WTC11 (cell line): Measurements from ENCODE around the gene TCEAL2. TPM values are rescaled to one million over a fixed set of nuclear protein-coding genes. Genes with fewer than 3 reads are reported as not detected.

Experiments
- ATAC-seq: fragments of 200-7000 bp; cut with Tn5 transposase; 2 replicates; pipeline ENCODE4 v1.10.0; 2021; ENCODE audit warnings: mild to moderate bottlenecking, moderate library complexity
- CTCF ChIA-PET: fragments of 300-600 bp; sonication (Branson Sonifier 250); formaldehyde crosslinking; loops from one replicate; lab custom pipeline; 2021; ENCODE audit warnings: antibody characterized with exemption; lab: Charles Lee
- POLR2A ChIA-PET: fragments of 350-600 bp; sonication (Branson Sonifier 250); formaldehyde crosslinking; loops from one replicate; lab custom pipeline; 2021; ENCODE audit warnings: antibody characterized with exemption; lab: Charles Lee
- DNase-seq: peaks from one replicate; pipeline ENCODE4 v3.0.0; 2021; ENCODE audit warnings: low spot score
- H3K27ac Mint-ChIP-seq: 2 replicates; pipeline ENCODE4 v1.8.0; 2021; ENCODE audit warnings: mixed read lengths
- H3K27me3 Mint-ChIP-seq: 2 replicates; pipeline ENCODE4 v1.8.0; 2021; ENCODE audit warnings: low read depth, mild to moderate bottlenecking, moderate library complexity, mixed read lengths
- H3K36me3 Mint-ChIP-seq: 2 replicates; pipeline ENCODE4 v1.8.0; 2021; ENCODE audit warnings: mixed read lengths
- H3K4me1 Mint-ChIP-seq: 2 replicates; pipeline ENCODE4 v1.8.0; 2022; ENCODE audit warnings: mixed read lengths
- H3K4me3 Mint-ChIP-seq: 2 replicates; pipeline ENCODE4 v1.8.0; 2021; ENCODE audit warnings: mild to moderate bottlenecking, moderate library complexity, mixed read lengths
- H3K9me3 Mint-ChIP-seq: 2 replicates; pipeline ENCODE4 v1.8.0; 2021; ENCODE audit warnings: mixed read lengths
- ATF2 ChIP-seq: sonication (generic); formaldehyde crosslinking; IDR thresholded peaks from 2 replicates; pipeline ENCODE4 v1.8.1; 2022; ENCODE audit warnings: low read depth, missing genetic modification reagents, borderline replicate concordance
- E2F1 ChIP-seq: sonication (generic); formaldehyde crosslinking; IDR thresholded peaks from 2 replicates; pipeline ENCODE4 v1.8.0; 2022; ENCODE audit warnings: mild to moderate bottlenecking, missing genetic modification reagents
- FOXJ3 ChIP-seq: sonication (generic); formaldehyde crosslinking; IDR thresholded peaks from 2 replicates; pipeline ENCODE4 v1.9.0; 2021; ENCODE audit warnings: missing genetic modification reagents, mild to moderate bottlenecking, borderline replicate concordance
- FOXK1 ChIP-seq: sonication (generic); formaldehyde crosslinking; IDR thresholded peaks from 2 replicates; pipeline ENCODE4 v1.8.0; 2022; ENCODE audit warnings: mild to moderate bottlenecking, moderate library complexity, missing genetic modification reagents
- FOXP1 ChIP-seq: sonication (generic); formaldehyde crosslinking; IDR thresholded peaks from 2 replicates; pipeline ENCODE4 v1.8.0; 2022; ENCODE audit warnings: missing genetic modification reagents, mild to moderate bottlenecking, moderate library complexity, borderline replicate concordance
- IRF1 ChIP-seq: sonication (generic); formaldehyde crosslinking; IDR thresholded peaks from 2 replicates; pipeline ENCODE4 v1.8.0; 2023; ENCODE audit warnings: missing genetic modification reagents
- JUN ChIP-seq: sonication (generic); formaldehyde crosslinking; IDR thresholded peaks from 2 replicates; pipeline ENCODE4 v1.8.0; 2023; ENCODE audit warnings: mild to moderate bottlenecking, missing genetic modification reagents
- KAT7 ChIP-seq: sonication (generic); formaldehyde crosslinking; IDR thresholded peaks from 2 replicates; pipeline ENCODE4 v1.8.1; 2023; ENCODE audit warnings: missing genetic modification reagents, mild to moderate bottlenecking, borderline replicate concordance
- MXD4 ChIP-seq: fragments of 250-450 bp; sonication (Bioruptor Pico); IDR thresholded peaks from 2 replicates; pipeline ENCODE4 v1.8.0; 2021; ENCODE audit warnings: mild to moderate bottlenecking, moderate library complexity, borderline replicate concordance
- MYBL2 ChIP-seq: sonication (generic); formaldehyde crosslinking; IDR thresholded peaks from 2 replicates; pipeline ENCODE4 v1.8.1; 2023; ENCODE audit warnings: mild to moderate bottlenecking, moderate library complexity, missing genetic modification reagents
- NR1H2 ChIP-seq: sonication (generic); formaldehyde crosslinking; IDR thresholded peaks from 2 replicates; pipeline ENCODE4 v1.9.0; 2021; ENCODE audit warnings: mild to moderate bottlenecking, moderate library complexity, missing genetic modification reagents
- SMAD3 ChIP-seq: sonication (generic); formaldehyde crosslinking; IDR thresholded peaks from 2 replicates; pipeline ENCODE4 v1.8.0; 2022; ENCODE audit warnings: missing genetic modification reagents, mild to moderate bottlenecking, borderline replicate concordance
- TP53 ChIP-seq: sonication (generic); formaldehyde crosslinking; IDR thresholded peaks from 2 replicates; pipeline ENCODE4 v1.8.1; 2023; ENCODE audit warnings: mild to moderate bottlenecking, missing genetic modification reagents
- USF1 ChIP-seq: sonication (generic); formaldehyde crosslinking; IDR thresholded peaks from 2 replicates; pipeline ENCODE4 v1.8.0; 2022; ENCODE audit warnings: mild to moderate bottlenecking, missing genetic modification reagents
- ZNF423 ChIP-seq: fragments of 250-450 bp; sonication (Bioruptor Pico); IDR thresholded peaks from 2 replicates; pipeline ENCODE4 v2.1.2; 2022; ENCODE audit warnings: mild to moderate bottlenecking, moderate library complexity
- total RNA-seq: library from RNA; stranded (reverse); gene quantifications from 3 replicates; pipeline ENCODE4 v1.2.3, GENCODE V29; 2021
- TF ChIP-seq, protein P1 (sequence below): sonication (generic); formaldehyde crosslinking; IDR thresholded peaks from 2 replicates; pipeline ENCODE4 v1.8.1; 2023; ENCODE audit warnings: mild to moderate bottlenecking, missing genetic modification reagents, borderline replicate concordance
- TF ChIP-seq, protein P2 (sequence below): fragments of 250-450 bp; sonication (Bioruptor Pico); IDR thresholded peaks from 2 replicates; pipeline ENCODE4 v1.9.0; 2021; ENCODE audit warnings: mild to moderate bottlenecking
- TF ChIP-seq, protein P3 (sequence below): sonication (generic); formaldehyde crosslinking; IDR thresholded peaks from 2 replicates; pipeline ENCODE4 v1.8.0; 2022; ENCODE audit warnings: mild to moderate bottlenecking, missing genetic modification reagents
- TF ChIP-seq, protein P4 (sequence below): sonication (generic); formaldehyde crosslinking; IDR thresholded peaks from 2 replicates; pipeline ENCODE4 v1.8.1; 2023; ENCODE audit warnings: mild to moderate bottlenecking, moderate library complexity, missing genetic modification reagents

The TCEAL2 gene
- total RNA-seq, 1 experiment from 2014 or later = 12.5 TPM

DNA sequence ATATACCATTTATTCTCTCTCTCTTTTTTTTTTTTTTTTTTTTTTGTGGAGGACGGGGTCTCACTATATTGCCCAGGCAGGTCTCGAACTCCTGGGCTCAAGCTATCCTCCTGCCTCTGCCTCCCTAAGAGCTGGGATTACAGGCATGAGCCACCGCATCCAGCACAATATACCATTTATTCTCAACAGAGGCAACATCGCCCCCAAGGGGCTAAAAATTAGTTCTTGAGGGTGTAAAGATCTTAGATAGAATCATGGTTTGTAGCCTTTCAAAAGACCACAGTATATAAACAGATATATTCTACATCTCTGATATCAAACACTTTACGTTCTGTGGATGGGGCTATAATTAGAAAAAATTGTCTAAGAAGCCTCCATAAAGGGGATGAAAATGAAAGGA lies 39.8 kb upstream of the TCEAL2 start:
- peak; percentile 48 for ATAC-seq
- CTCF ChIA-PET = interaction anchor here (0.6 to 0.7 kb wide), 2 partner anchors 311 to 814 kb away, joined by 3 read pairs; no protein-coding TSS in a partner anchor
- H3K4me1 Mint-ChIP-seq = no peaks in the 10 kb centered on the region
- peak; percentile 11 for DNase-seq
- H3K27ac Mint-ChIP-seq = no peak overlapping the region
- no peaks in the 10 kb centered on the region for H3K36me3 Mint-ChIP-seq
- H3K9me3 Mint-ChIP-seq = no peaks in the 10 kb centered on the region
- POLR2A ChIA-PET = interaction anchor here (0.6 kb wide), 1 partner anchor 610 kb away, joined by 3 read pairs; no protein-coding TSS in a partner anchor
- H3K27me3 Mint-ChIP-seq = no peaks in the 10 kb centered on the region; the same call in none of the 2 replicates
- TF ChIP-seq, protein P1, sequence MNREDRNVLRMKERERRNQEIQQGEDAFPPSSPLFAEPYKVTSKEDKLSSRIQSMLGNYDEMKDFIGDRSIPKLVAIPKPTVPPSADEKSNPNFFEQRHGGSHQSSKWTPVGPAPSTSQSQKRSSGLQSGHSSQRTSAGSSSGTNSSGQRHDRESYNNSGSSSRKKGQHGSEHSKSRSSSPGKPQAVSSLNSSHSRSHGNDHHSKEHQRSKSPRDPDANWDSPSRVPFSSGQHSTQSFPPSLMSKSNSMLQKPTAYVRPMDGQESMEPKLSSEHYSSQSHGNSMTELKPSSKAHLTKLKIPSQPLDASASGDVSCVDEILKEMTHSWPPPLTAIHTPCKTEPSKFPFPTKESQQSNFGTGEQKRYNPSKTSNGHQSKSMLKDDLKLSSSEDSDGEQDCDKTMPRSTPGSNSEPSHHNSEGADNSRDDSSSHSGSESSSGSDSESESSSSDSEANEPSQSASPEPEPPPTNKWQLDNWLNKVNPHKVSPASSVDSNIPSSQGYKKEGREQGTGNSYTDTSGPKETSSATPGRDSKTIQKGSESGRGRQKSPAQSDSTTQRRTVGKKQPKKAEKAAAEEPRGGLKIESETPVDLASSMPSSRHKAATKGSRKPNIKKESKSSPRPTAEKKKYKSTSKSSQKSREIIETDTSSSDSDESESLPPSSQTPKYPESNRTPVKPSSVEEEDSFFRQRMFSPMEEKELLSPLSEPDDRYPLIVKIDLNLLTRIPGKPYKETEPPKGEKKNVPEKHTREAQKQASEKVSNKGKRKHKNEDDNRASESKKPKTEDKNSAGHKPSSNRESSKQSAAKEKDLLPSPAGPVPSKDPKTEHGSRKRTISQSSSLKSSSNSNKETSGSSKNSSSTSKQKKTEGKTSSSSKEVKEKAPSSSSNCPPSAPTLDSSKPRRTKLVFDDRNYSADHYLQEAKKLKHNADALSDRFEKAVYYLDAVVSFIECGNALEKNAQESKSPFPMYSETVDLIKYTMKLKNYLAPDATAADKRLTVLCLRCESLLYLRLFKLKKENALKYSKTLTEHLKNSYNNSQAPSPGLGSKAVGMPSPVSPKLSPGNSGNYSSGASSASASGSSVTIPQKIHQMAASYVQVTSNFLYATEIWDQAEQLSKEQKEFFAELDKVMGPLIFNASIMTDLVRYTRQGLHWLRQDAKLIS (CRISPR knock-in tag) = no peak
- TF ChIP-seq MYBL2 (CRISPR knock-in tag) (no peak), FOXJ3 (CRISPR knock-in tag) (no peak), E2F1 (CRISPR knock-in tag) (no peak), ZNF423 (CRISPR knock-in tag) (no peak), FOXK1 (CRISPR knock-in tag) (no peak), SMAD3 (CRISPR knock-in tag) (no peak)
- H3K4me3 Mint-ChIP-seq = no peak overlapping the region

DNA sequence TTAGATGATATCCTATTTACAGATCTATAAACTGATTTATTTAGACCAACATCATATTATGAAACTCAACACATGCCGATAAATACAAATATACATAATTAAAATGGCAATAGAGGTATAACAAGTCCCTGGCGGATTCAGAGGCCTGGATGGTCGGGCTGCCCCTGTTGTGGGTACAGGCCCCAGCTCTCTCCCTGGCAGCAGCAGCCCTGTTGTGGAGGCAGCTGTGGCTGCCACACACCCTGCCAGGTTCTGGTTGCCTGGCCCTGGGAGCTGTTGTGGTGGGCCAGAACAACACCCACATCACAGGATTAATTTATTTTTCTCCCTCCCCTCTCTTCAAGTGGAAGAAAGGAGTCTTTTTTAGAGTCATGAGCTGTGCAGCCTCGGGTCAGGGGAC lies 12.1 kb upstream of the TCEAL2 start:
- H3K27me3 Mint-ChIP-seq = no peaks in the 10 kb centered on the region; the same call in 1 of the 2 replicates

DNA sequence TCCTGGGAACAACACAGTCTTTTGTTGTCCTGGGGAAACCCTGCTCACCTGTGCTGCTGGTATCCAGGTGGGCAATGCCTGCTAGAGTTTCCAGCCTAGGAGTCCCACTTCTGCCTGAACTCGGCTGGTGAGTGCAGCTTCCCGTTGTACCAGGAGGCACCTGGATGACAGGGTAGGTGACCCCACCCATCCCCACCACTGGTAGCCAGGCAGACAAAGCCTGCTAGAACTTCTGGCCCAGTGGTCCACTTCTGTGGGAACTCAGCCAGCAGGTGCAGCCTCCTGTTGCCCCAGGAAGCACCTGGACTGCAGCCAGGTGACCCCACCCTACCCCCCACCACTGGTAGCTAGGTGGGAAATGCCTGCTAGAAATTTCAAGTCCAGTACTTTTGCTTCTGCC lies 9.7 kb upstream of the TCEAL2 start:
- H3K4me3 Mint-ChIP-seq = no peak overlapping the region
- ChIA-PET CTCF (no interaction called here), POLR2A (no interaction called here)
- H3K4me1 Mint-ChIP-seq = no peaks in the 10 kb centered on the region
- ATAC-seq = no peak
- H3K36me3 Mint-ChIP-seq = no peaks in the 10 kb centered on the region
- H3K27ac Mint-ChIP-seq = no peak overlapping the region
- peaks cover 8% of the 10 kb centered on the region for H3K27me3 Mint-ChIP-seq
- DNase-seq = no peak
- H3K9me3 Mint-ChIP-seq = peaks cover 15% of the 10 kb centered on the region
- TF ChIP-seq TP53 (no peak), USF1 (CRISPR knock-in tag) (no peak), IRF1 (CRISPR knock-in tag) (no peak), FOXP1 (CRISPR knock-in tag) (no peak), MXD4 (CRISPR knock-in tag) (no peak)
- TF ChIP-seq, protein P2, sequence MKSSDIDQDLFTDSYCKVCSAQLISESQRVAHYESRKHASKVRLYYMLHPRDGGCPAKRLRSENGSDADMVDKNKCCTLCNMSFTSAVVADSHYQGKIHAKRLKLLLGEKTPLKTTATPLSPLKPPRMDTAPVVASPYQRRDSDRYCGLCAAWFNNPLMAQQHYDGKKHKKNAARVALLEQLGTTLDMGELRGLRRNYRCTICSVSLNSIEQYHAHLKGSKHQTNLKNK (CRISPR knock-in tag) = no peak
- TF ChIP-seq, protein P3, sequence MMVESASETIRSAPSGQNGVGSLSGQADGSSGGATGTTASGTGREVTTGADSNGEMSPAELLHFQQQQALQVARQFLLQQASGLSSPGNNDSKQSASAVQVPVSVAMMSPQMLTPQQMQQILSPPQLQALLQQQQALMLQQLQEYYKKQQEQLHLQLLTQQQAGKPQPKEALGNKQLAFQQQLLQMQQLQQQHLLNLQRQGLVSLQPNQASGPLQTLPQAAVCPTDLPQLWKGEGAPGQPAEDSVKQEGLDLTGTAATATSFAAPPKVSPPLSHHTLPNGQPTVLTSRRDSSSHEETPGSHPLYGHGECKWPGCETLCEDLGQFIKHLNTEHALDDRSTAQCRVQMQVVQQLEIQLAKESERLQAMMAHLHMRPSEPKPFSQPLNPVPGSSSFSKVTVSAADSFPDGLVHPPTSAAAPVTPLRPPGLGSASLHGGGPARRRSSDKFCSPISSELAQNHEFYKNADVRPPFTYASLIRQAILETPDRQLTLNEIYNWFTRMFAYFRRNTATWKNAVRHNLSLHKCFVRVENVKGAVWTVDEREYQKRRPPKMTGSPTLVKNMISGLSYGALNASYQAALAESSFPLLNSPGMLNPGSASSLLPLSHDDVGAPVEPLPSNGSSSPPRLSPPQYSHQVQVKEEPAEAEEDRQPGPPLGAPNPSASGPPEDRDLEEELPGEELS (CRISPR knock-in tag) = no peak

More for the DNA sequence above, 12.1 kb upstream of the TCEAL2 start:
- no peak for DNase-seq
- TF ChIP-seq JUN (no peak), KAT7 (no peak), NR1H2 (no peak), ATF2 (no peak)
- TF ChIP-seq, protein P4, sequence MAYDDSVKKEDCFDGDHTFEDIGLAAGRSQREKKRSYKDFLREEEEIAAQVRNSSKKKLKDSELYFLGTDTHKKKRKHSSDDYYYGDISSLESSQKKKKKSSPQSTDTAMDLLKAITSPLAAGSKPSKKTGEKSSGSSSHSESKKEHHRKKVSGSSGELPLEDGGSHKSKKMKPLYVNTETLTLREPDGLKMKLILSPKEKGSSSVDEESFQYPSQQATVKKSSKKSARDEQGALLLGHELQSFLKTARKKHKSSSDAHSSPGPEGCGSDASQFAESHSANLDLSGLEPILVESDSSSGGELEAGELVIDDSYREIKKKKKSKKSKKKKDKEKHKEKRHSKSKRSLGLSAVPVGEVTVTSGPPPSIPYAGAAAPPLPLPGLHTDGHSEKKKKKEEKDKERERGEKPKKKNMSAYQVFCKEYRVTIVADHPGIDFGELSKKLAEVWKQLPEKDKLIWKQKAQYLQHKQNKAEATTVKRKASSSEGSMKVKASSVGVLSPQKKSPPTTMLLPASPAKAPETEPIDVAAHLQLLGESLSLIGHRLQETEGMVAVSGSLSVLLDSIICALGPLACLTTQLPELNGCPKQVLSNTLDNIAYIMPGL (CRISPR knock-in tag) = no peak
- TF ChIP-seq, all 79 proteins: peak for 0
- H3K9me3 Mint-ChIP-seq = peaks cover 25% of the 10 kb centered on the region
- ATAC-seq = no peak
- no peak overlapping the region for H3K27ac Mint-ChIP-seq
- H3K36me3 Mint-ChIP-seq = no peaks in the 10 kb centered on the region
- H3K4me1 Mint-ChIP-seq = no peaks in the 10 kb centered on the region
- ChIA-PET CTCF (interaction anchor here (1.6 kb wide), 1 partner anchor 45 kb away, joined by 3 read pairs; no protein-coding TSS in a partner anchor), POLR2A (no interaction called here)
- H3K4me3 Mint-ChIP-seq = no peak overlapping the region
